Hepatocyte (in vitro differentiated cells): ENCODE measurements around the gene VIL1.

ENCODE experiments used
- EZH2 ChIP-seq: fragments of 200-600 bp; sonication (generic); IDR thresholded peaks from 2 replicates; pipeline ENCODE4 v1.6.1; 2016; ENCODE audit warnings: antibody characterized with exemption, mild to moderate bottlenecking, borderline replicate concordance
- TF ChIP-seq, protein P1 (sequence below): fragments of 200-600 bp; sonication (generic); IDR thresholded peaks from 2 replicates; pipeline ENCODE4 v1.5.1; 2016; ENCODE audit warnings: antibody characterized with exemption, mild to moderate bottlenecking; ENCODE audit not compliant: poor library complexity

- TF ChIP-seq, protein P1, sequence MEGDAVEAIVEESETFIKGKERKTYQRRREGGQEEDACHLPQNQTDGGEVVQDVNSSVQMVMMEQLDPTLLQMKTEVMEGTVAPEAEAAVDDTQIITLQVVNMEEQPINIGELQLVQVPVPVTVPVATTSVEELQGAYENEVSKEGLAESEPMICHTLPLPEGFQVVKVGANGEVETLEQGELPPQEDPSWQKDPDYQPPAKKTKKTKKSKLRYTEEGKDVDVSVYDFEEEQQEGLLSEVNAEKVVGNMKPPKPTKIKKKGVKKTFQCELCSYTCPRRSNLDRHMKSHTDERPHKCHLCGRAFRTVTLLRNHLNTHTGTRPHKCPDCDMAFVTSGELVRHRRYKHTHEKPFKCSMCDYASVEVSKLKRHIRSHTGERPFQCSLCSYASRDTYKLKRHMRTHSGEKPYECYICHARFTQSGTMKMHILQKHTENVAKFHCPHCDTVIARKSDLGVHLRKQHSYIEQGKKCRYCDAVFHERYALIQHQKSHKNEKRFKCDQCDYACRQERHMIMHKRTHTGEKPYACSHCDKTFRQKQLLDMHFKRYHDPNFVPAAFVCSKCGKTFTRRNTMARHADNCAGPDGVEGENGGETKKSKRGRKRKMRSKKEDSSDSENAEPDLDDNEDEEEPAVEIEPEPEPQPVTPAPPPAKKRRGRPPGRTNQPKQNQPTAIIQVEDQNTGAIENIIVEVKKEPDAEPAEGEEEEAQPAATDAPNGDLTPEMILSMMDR: no peak
- no peak for TF ChIP-seq EZH2
Measured at GRCh38 chr2:218401890-218402289, 17.0 kb upstream of the VIL1 start.
